NT2/D1 (cell line): ENCODE results near the gene UBE4B.

ENCODE experiments used
- SUZ12 ChIP-seq: IDR thresholded peaks from 2 replicates; pipeline ENCODE4 v1.6.1; 2011; ENCODE audit not compliant: insufficient read length, insufficient read depth; ENCODE audit errors: extremely low read depth
- YY1 ChIP-seq: IDR thresholded peaks from 2 replicates; pipeline ENCODE4 v1.6.1; 2011; ENCODE audit not compliant: insufficient read length, insufficient read depth
- ZNF274 ChIP-seq: IDR thresholded peaks from 2 replicates; pipeline ENCODE4 v1.6.1; 2011; ENCODE audit warnings: mild to moderate bottlenecking, low read depth, low read length

DNA sequence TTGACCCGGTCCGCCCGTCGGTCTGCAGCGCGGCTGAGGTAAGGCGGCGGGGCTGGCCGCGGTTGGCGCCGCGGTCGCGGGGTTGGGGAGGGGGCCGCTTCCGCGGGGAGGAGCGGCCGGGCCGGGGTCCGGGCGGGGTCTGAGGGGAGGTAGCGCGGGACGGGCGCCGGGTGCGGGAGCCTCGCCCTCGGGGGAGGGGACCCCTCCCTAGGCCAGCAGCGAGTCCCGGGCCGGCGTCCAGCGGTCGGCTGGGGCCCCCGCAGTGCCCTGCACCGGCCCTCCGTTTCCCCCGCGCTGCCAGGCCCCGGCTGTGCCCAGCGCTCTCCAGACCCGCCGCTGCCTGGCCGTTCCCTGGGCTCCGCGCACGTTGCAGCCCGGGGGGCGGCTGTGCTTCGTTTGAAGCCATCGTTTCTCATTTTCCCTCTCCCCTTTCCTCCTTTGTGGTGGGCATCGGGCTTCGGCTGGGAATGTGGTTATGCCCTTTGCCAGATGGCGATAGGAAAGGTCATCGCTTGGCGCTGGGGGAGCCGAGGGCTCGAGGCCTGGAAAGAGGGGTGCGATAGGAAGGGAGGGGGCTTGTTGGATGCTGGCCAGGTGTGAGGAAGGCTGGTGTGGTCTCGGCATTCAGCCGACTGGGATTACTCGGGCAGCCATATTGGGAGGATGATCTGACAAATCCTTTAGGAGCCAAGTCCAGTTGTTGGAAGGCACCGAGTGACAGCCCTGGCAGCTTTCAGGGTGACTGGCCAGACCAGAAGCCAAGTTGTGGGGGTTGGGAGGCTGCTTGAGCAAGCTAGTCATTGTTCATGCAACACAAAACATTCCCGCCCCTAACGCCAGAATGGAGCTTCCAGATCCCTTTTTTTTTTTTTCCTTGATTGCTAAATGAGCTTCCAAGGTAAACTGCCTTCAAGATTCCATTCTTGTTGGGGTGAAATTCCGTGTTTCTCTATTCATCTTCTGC is 178.4 kb downstream of the UBE4B start:
- TF ChIP-seq SUZ12 (no peak), ZNF274 (no peak), YY1 (peak; percentile 32)
